ENCODE data around the gene FUNDC1.

DNA sequence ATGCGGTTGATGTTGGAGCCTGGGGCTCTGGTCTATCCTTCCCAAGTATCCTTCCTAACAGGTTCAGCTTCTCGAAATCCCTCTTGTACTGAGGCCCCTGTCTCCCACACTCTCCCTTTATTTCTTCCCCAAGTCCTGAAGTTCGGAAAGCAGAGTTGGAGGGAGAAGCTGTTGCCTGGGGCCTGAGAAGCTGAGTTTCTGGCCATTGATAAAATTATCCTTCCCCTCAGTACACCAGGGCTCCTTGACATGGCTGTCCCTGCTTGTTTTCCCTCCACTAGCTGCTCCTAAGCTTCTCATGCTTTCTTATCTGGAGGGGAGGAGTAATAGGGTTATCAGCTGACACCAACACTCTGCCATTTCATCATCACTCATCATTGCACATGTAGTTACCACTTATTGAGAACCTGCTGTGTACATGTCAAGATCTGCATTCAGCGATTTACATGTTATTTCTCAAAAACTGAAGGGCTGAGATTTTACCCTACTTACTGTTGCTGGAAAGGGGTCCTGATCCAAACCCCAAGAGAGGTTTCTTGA is 58.0 kb downstream of the FUNDC1 start:
- TF ChIP-seq, protein P1, sequence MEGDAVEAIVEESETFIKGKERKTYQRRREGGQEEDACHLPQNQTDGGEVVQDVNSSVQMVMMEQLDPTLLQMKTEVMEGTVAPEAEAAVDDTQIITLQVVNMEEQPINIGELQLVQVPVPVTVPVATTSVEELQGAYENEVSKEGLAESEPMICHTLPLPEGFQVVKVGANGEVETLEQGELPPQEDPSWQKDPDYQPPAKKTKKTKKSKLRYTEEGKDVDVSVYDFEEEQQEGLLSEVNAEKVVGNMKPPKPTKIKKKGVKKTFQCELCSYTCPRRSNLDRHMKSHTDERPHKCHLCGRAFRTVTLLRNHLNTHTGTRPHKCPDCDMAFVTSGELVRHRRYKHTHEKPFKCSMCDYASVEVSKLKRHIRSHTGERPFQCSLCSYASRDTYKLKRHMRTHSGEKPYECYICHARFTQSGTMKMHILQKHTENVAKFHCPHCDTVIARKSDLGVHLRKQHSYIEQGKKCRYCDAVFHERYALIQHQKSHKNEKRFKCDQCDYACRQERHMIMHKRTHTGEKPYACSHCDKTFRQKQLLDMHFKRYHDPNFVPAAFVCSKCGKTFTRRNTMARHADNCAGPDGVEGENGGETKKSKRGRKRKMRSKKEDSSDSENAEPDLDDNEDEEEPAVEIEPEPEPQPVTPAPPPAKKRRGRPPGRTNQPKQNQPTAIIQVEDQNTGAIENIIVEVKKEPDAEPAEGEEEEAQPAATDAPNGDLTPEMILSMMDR (IDR thresholded peaks at IDR 0.05; ENCODE audit: insufficient read depth, low read depth, low read length): no peak
- TF ChIP-seq EZH2 (IDR thresholded peaks at IDR 0.05; ENCODE audit: insufficient read depth, low read length): no peak
